Thymus (tissue), 11 donors: Measurements from ENCODE around the gene FUT8. TPM values are rescaled to one million over a fixed set of nuclear protein-coding genes. Genes with fewer than 3 reads are reported as not detected.
"Not testable (repeated sequence)": the region's sequence is repeated elsewhere in the genome, so short reads cannot be mapped to it uniquely, and the experiment has no call there.

Source experiments
- DNase-seq, 9 donors: peaks; one replicate each; pipeline ENCODE4 v3.0.0-alpha.2; 2013; ENCODE audit warnings: low spot score in 9 of 9, low read depth in 6 of 9, missing footprints in 1 of 9
- H3K27ac ChIP-seq, 2 donors: one replicate each; pipeline ENCODE4 v1.5.1; 2013; ENCODE audit warnings: control low read depth in 1 of 2, low read depth in 1 of 2, low read length in 1 of 2, mild to moderate bottlenecking in 1 of 2, moderate library complexity in 1 of 2
- H3K27me3 ChIP-seq, 2 donors: one replicate each; pipeline ENCODE4 v1.5.1; 2013; ENCODE audit warnings: low read length in 1 of 2; ENCODE audit not compliant: control insufficient read depth in 2 of 2, insufficient read depth in 1 of 2
- H3K36me3 ChIP-seq, 2 donors: one replicate each; pipeline ENCODE4 v1.5.1; 2013; ENCODE audit warnings: low read length in 1 of 2, mild to moderate bottlenecking in 1 of 2, moderate library complexity in 1 of 2; ENCODE audit not compliant: control insufficient read depth in 2 of 2, insufficient read depth in 2 of 2
- H3K4me1 ChIP-seq, 2 donors: one replicate each; pipeline ENCODE4 v1.5.1; 2013; ENCODE audit warnings: low read length in 2 of 2; ENCODE audit not compliant: control insufficient read depth in 2 of 2, insufficient read depth in 2 of 2
- H3K4me3 ChIP-seq, 2 donors: one replicate each; pipeline ENCODE4 v1.5.1; 2013; ENCODE audit warnings: low read length in 2 of 2, control low read depth in 1 of 2, mild to moderate bottlenecking in 1 of 2
- H3K9me3 ChIP-seq, 2 donors: one replicate each; pipeline ENCODE4 v1.5.1; 2013; ENCODE audit warnings: low read length in 1 of 2, mild to moderate bottlenecking in 1 of 2; ENCODE audit not compliant: control insufficient read depth in 2 of 2, insufficient read depth in 1 of 2
- WGBS: extraction: QIAGEN DNeasy Blood & Tissue Kit; methylation state at CpG from one replicate; pipeline ENCODE4 v1.1.7; 2013; 5-methylcytosine and 5-hydroxymethylcytosine counted together
- polyA plus RNA-seq: library from polyadenylated mRNA; stranded (reverse); fragments of 200-250 nt; gene quantifications from one replicate; pipeline ENCODE4 v1.2.3, GENCODE V29; 2013
- total RNA-seq: library from RNA; stranded (reverse); fragments of 120-200 nt; gene quantifications from one replicate; pipeline ENCODE4 v1.2.4, GENCODE V29; 2013
- donor health status: healthy.

Gene FUT8
- total and polyA plus RNA-seq, 2 donors = 15.0 to 35.2 TPM

- no peaks in the 10 kb centered on the region for H3K9me3 ChIP-seq
- H3K27me3 ChIP-seq = no peaks in the 10 kb centered on the region
- H3K36me3 ChIP-seq = no peaks in the 10 kb centered on the region
- no peaks in the 10 kb centered on the region for H3K4me1 ChIP-seq
- no peak overlapping the region for H3K4me3 ChIP-seq
- DNase-seq = no peak
- H3K27ac ChIP-seq = no peak overlapping the region
- 98% methylated on average over 1 of the region's 1 CpG for WGBS
These were observed 284.3 kb downstream of the FUT8 start for GRCh38 chr14:65696801-65697200.

DNA sequence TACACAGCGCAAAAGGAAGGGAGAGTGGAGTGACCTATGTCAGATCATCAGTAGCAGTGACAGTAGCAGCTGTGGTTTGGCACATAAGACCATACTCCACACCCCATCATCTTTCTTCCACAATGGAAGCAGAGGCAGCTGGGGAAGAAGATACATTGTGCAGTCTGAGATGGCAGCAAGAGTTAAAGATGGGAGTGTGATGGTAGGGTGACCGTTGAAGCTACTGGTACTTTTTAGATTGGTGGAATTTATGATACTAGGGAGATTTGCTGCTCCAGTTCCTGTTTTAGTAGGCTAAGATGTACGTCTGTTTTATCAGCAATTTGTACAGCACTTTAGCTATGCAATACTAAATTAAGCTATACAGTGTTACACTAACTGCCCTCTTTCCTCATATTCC is 291.0 kb downstream of the FUT8 start:
- DNase-seq = no peak
- WGBS = 85% methylated on average over 3 of the region's 3 CpGs
- no peaks in the 10 kb centered on the region for H3K4me1 ChIP-seq

DNA sequence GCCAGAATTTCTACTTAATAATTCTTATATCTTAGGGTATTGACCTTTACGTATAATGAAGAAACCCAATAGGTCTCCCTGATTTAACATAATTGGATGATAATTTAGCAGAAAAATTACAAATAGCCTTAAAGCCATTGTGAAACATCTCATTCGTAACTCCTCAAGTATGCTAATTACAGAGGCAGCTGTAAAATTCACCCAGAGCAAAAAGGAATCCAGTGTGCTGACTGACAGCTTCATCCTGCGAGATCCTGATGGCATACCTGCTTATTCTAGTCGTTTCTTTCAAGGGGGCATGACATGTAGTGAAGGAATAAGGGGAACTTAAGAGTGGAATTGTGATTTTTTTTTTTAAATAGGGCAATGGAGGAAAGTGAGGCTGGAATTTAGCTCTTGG is 291.5 kb downstream of the FUT8 start:
- 90% methylated on average over 4 of the region's 4 CpGs for WGBS
- H3K36me3 ChIP-seq = no peaks in the 10 kb centered on the region
- no peak for DNase-seq
- H3K27me3 ChIP-seq = no peaks in the 10 kb centered on the region
- no peaks in the 10 kb centered on the region for H3K4me1 ChIP-seq
- H3K27ac ChIP-seq = no peak overlapping the region
- no peak overlapping the region for H3K4me3 ChIP-seq
- H3K9me3 ChIP-seq = no peaks in the 10 kb centered on the region

More for the DNA sequence above, 291.0 kb downstream of the FUT8 start:
- Histone ChIP-seq H3K27ac (no peak overlapping the region), H3K9me3 (no peaks in the 10 kb centered on the region), H3K4me3 (no peak overlapping the region), H3K27me3 (no peaks in the 10 kb centered on the region), H3K36me3 (no peaks in the 10 kb centered on the region)

- Histone ChIP-seq H3K9me3 (no peaks in the 10 kb centered on the region), H3K27me3 (no peaks in the 10 kb centered on the region)
- WGBS = 89% methylated on average over 2 of the region's 2 CpGs
These were observed 291.9 kb downstream of the FUT8 start for GRCh38 chr14:65704437-65704836.

DNA sequence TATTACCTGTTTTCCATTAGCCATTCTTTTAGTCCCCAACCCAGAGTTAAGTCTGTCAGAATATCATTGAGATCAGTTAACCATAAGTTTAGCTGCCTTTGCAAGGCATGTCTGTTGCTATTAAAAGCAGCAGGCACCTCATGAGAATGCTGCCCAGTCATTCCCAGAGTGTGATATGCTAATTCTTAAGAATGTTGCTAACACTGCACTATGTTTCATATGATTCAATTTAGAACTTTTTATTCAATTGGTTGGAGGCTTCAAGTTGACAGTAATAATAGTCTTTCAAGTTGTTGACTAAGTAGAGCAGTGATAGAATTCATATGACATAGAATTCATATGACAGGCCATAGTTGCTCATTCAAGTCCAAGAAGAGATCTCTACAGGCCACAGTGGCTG is 292.3 kb downstream of the FUT8 start:
- Histone ChIP-seq H3K27me3 (no peaks in the 10 kb centered on the region), H3K4me3 (no peak overlapping the region), H3K36me3 (no peaks in the 10 kb centered on the region), H3K9me3 (no peaks in the 10 kb centered on the region), H3K4me1 (no peaks in the 10 kb centered on the region), H3K27ac (no peak overlapping the region)
- DNase-seq = no peak

More at GRCh38 chr14:65704437-65704836, 291.9 kb downstream of the FUT8 start:
- H3K4me1 ChIP-seq = no peaks in the 10 kb centered on the region
- no peak overlapping the region for H3K4me3 ChIP-seq
- no peak overlapping the region for H3K27ac ChIP-seq
- DNase-seq = no peak
- no peaks in the 10 kb centered on the region for H3K36me3 ChIP-seq

GRCh38 chr14:65709576-65709975 is 297.0 kb downstream of the FUT8 start:
- Histone ChIP-seq H3K36me3 (no peaks in the 10 kb centered on the region), H3K27me3 (no peaks in the 10 kb centered on the region), H3K27ac (no peak overlapping the region), H3K4me1 (no peaks in the 10 kb centered on the region), H3K9me3 (no peaks in the 10 kb centered on the region), H3K4me3 (no peak overlapping the region)
- no peak for DNase-seq
- 89% methylated on average over 6 of the region's 6 CpGs for WGBS

- not testable (repeated sequence) for H3K36me3 ChIP-seq, H3K4me1 ChIP-seq, H3K4me3 ChIP-seq, DNase-seq, H3K27me3 ChIP-seq, H3K27ac ChIP-seq
- H3K9me3 ChIP-seq = peaks cover 0 to 16% of the 10 kb centered on the region in 2 donors
- WGBS = 99% methylated on average over 35 of the region's 35 CpGs
These were observed 304.3 kb downstream of the FUT8 start for GRCh38 chr14:65716813-65717212.

- DNase-seq = not testable (repeated sequence)
- over 99% methylated on average over 29 of the region's 29 CpGs for WGBS
These were observed 304.9 kb downstream of the FUT8 start for GRCh38 chr14:65717384-65717915.

DNA sequence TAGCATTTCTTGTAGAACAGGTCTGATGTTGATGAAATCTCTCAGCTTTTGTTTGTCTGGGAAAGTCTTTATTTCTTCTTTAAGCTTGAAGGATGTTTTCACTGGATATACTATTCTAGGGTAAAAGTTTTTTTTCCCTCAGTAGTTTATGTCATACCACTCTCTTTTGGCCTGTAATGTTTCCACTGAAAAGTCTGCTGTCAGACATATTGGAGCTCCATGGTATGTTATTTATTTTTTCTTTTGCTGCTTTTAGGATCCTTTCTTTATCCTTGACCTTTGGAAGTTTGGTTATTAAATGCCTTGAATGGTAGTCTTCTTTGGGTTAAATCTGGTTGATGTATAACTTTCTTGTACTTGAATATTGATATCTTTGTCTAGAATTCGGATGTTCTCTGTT is 306.1 kb downstream of the FUT8 start:
- peaks cover 0 to 4% of the 10 kb centered on the region in 2 donors for H3K4me1 ChIP-seq
- no peaks in the 10 kb centered on the region for H3K27me3 ChIP-seq
- WGBS = 98% methylated on average over 1 of the region's 1 CpG
- peaks cover 0 to 16% of the 10 kb centered on the region in 2 donors for H3K9me3 ChIP-seq
- H3K4me3 ChIP-seq = no peak overlapping the region
- no peak overlapping the region for H3K27ac ChIP-seq
- DNase-seq = no peak
- peaks cover 0 to 6% of the 10 kb centered on the region in 2 donors for H3K36me3 ChIP-seq

More at GRCh38 chr14:65717384-65717915, 304.9 kb downstream of the FUT8 start:
- H3K4me1 ChIP-seq, H3K4me3 ChIP-seq, H3K27ac ChIP-seq, H3K27me3 ChIP-seq, H3K36me3 ChIP-seq: not testable (repeated sequence)
- peaks cover 0 to 16% of the 10 kb centered on the region in 2 donors for H3K9me3 ChIP-seq
